Trophoblast cell (in vitro differentiated cells and primary cell): Measurements from ENCODE around the gene PPP1R3C.

ENCODE experiments used
- DNase-seq, 2 donors: peaks; one replicate each; pipeline ENCODE4 v3.0.0-alpha.2; 2016
- H2AFZ ChIP-seq: 2 replicates; pipeline ENCODE4 v1.6.1; 2013; ENCODE audit warnings: low read length, moderate library complexity, mild to moderate bottlenecking; ENCODE audit not compliant: insufficient read depth, poor library complexity
- H2AK5ac ChIP-seq: 2 replicates; pipeline ENCODE4 v1.6.1; 2013; ENCODE audit warnings: mild to moderate bottlenecking, low read length
- H2BK120ac ChIP-seq: 2 replicates; pipeline ENCODE4 v1.6.1; 2013; ENCODE audit warnings: low read length, mild to moderate bottlenecking, moderate library complexity; ENCODE audit not compliant: insufficient read depth, poor library complexity
- H2BK12ac ChIP-seq: 2 replicates; pipeline ENCODE4 v1.6.1; 2013; ENCODE audit warnings: mild to moderate bottlenecking, low read length, moderate library complexity
- H2BK5ac ChIP-seq: 2 replicates; pipeline ENCODE4 v1.6.1; 2013; ENCODE audit warnings: low read length, low read depth, moderate library complexity, mild to moderate bottlenecking; ENCODE audit not compliant: poor library complexity
- H3K14ac ChIP-seq: 2 replicates; pipeline ENCODE4 v1.6.1; 2013; ENCODE audit warnings: mild to moderate bottlenecking, low read length
- H3K18ac ChIP-seq: 2 replicates; pipeline ENCODE4 v1.6.1; 2013; ENCODE audit warnings: mild to moderate bottlenecking, low read length
- H3K23ac ChIP-seq: 2 replicates; pipeline ENCODE4 v1.6.1; 2013; ENCODE audit warnings: low read length
- H3K27ac ChIP-seq: 2 replicates; pipeline ENCODE4 v1.5.1; 2013; ENCODE audit warnings: low read depth, mild to moderate bottlenecking, inconsistent platforms, low read length, moderate library complexity
- H3K27me3 ChIP-seq: 2 replicates; pipeline ENCODE4 v1.6.1; 2013; ENCODE audit warnings: inconsistent platforms, mild to moderate bottlenecking, low read length, moderate library complexity; ENCODE audit not compliant: insufficient read depth
- H3K36me3 ChIP-seq, 2 experiments: 1 replicate in 1 of 2; 2 replicates in 1 of 2; pipeline ENCODE4 v1.6.1; 2013; ENCODE audit warnings: low read length in 2 of 2, mild to moderate bottlenecking in 2 of 2, moderate library complexity in 1 of 2; ENCODE audit not compliant: insufficient read depth in 2 of 2, control insufficient read depth in 1 of 2
- H3K4ac ChIP-seq: 2 replicates; pipeline ENCODE4 v1.6.1; 2013; ENCODE audit warnings: low read depth, mild to moderate bottlenecking, low read length, moderate library complexity
- H3K4me1 ChIP-seq, 2 experiments: 1 replicate in 1 of 2; 2 replicates in 1 of 2; pipeline ENCODE4 v1.6.1; 2013; ENCODE audit warnings: low read length in 2 of 2, mild to moderate bottlenecking in 2 of 2, moderate library complexity in 1 of 2; ENCODE audit not compliant: insufficient read depth in 2 of 2, control insufficient read depth in 1 of 2
- H3K4me2 ChIP-seq: 2 replicates; pipeline ENCODE4 v1.6.1; 2013; ENCODE audit warnings: inconsistent platforms, mild to moderate bottlenecking, low read length, moderate library complexity
- H3K4me3 ChIP-seq: 2 replicates; pipeline ENCODE4 v1.5.1; 2013; ENCODE audit warnings: mild to moderate bottlenecking, low read depth, low read length, inconsistent platforms
- H3K79me1 ChIP-seq: one replicate; pipeline ENCODE4 v1.6.1; 2013; ENCODE audit warnings: low read length
- H3K79me2 ChIP-seq: 2 replicates; pipeline ENCODE4 v1.6.1; 2013; ENCODE audit warnings: low read length, mild to moderate bottlenecking; ENCODE audit not compliant: control insufficient read depth, insufficient read depth, poor library complexity
- H3K9ac ChIP-seq: 2 replicates; pipeline ENCODE4 v1.6.1; 2013; ENCODE audit warnings: mild to moderate bottlenecking, low read length
- H3K9me3 ChIP-seq: 2 replicates; pipeline ENCODE4 v1.6.1; 2013; ENCODE audit warnings: low read depth, mild to moderate bottlenecking, control low read depth, inconsistent platforms, low read length; ENCODE audit not compliant: insufficient read depth
- H4K12ac ChIP-seq: 2 replicates; pipeline ENCODE4 v1.6.1; 2013; ENCODE audit warnings: low read depth, mild to moderate bottlenecking, low read length, moderate library complexity
- H4K8ac ChIP-seq: 2 replicates; pipeline ENCODE4 v1.6.1; 2013; ENCODE audit warnings: low read depth, mild to moderate bottlenecking, low read length, moderate library complexity
- H4K91ac ChIP-seq: one replicate; pipeline ENCODE4 v1.6.1; 2013; ENCODE audit warnings: low read depth, mild to moderate bottlenecking, low read length, moderate library complexity
- WGBS: extraction: QIAGEN DNeasy Blood & Tissue Kit; methylation state at CpG from one replicate; pipeline ENCODE4 v1.1.7; 2013; ENCODE audit warnings: missing lambda C conversion rate; ENCODE audit not compliant: insufficient read length, insufficient coverage; ENCODE audit errors: extremely low coverage; 5-methylcytosine and 5-hydroxymethylcytosine counted together

PPP1R3C gene

DNA sequence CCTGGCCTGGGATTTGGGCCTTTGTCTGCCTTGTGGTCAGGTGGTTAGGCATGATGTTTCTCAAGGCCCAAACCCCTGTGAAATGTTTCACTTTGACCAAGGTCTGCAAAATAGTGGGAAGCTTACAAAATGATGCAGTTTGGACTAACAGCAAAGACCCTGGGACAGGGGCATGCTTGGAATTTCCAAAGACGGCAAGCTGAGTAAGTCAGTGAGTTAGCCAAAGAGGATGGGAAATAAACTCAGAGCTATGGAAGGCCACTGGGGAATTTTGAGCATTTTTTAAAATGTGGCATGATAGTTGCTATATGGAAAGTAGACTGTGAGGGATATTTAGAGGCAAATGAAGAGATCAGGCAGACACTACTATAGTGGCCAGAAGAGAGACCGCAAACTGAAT, 31.6 kb upstream of the PPP1R3C start:
- Histone ChIP-seq H4K91ac (no peak overlapping the region), H2BK12ac (no peak overlapping the region), H3K27ac (no peak overlapping the region), H3K18ac (no peak overlapping the region), H3K9ac (no peak overlapping the region), H3K79me1 (no peaks in the 10 kb centered on the region), H3K4me3 (no peak overlapping the region), H2BK120ac (no peak overlapping the region), H3K36me3 (no peaks in the 10 kb centered on the region), H3K23ac (no peak overlapping the region), H3K9me3 (no peaks in the 10 kb centered on the region), H3K4ac (no peak overlapping the region), H2AK5ac (no peak overlapping the region), H4K12ac (no peak overlapping the region), H2AFZ (no peak overlapping the region), H3K4me1 (no peaks in the 10 kb centered on the region), H4K8ac (no peak overlapping the region), H3K4me2 (no peak overlapping the region), H3K27me3 (no peaks in the 10 kb centered on the region), H3K79me2 (no peaks in the 10 kb centered on the region), H3K14ac (no peak overlapping the region), H2BK5ac (no peak overlapping the region)
- no peak for DNase-seq
- WGBS, result no CpG with 5 or more reads among the region's 2 CpGs

GRCh38 chr10:91662993-91663392, 30.1 kb upstream of the PPP1R3C start:
- Histone ChIP-seq H3K4me1 (no peaks in the 10 kb centered on the region), H3K27me3 (no peaks in the 10 kb centered on the region), H4K8ac (no peak overlapping the region)

GRCh38 chr10:91653219-91653870, 20.5 kb upstream of the PPP1R3C start:
- no peak for DNase-seq
- no peak overlapping the region for H2AK5ac ChIP-seq
- no peak overlapping the region for H3K4me3 ChIP-seq
- no peak overlapping the region for H3K18ac ChIP-seq
- H3K4me1 ChIP-seq, result no peaks in the 10 kb centered on the region
- H3K9me3 ChIP-seq, result no peaks in the 10 kb centered on the region
- no peak overlapping the region for H4K8ac ChIP-seq
- H2BK5ac ChIP-seq, result no peak overlapping the region
- H3K9ac ChIP-seq, result no peak overlapping the region
- no peak overlapping the region for H3K27ac ChIP-seq
- no peaks in the 10 kb centered on the region for H3K79me1 ChIP-seq
- H2BK12ac ChIP-seq, result no peak overlapping the region
- no peak overlapping the region for H4K91ac ChIP-seq
- H2BK120ac ChIP-seq, result no peak overlapping the region
- no peaks in the 10 kb centered on the region for H3K36me3 ChIP-seq
- no CpG with 5 or more reads among the region's 6 CpGs for WGBS
- H4K12ac ChIP-seq, result no peak overlapping the region
- no peaks in the 10 kb centered on the region for H3K79me2 ChIP-seq
- no peak overlapping the region for H3K4ac ChIP-seq
- no peak overlapping the region for H3K14ac ChIP-seq
- H3K27me3 ChIP-seq, result no peaks in the 10 kb centered on the region
- no peak overlapping the region for H3K4me2 ChIP-seq
- H3K23ac ChIP-seq, result no peak overlapping the region
- H2AFZ ChIP-seq, result no peak overlapping the region

More at GRCh38 chr10:91662993-91663392, 30.1 kb upstream of the PPP1R3C start:
- no peak overlapping the region for H2AFZ ChIP-seq
- H3K79me2 ChIP-seq, result no peaks in the 10 kb centered on the region
- no peak overlapping the region for H3K9ac ChIP-seq
- no peaks in the 10 kb centered on the region for H3K36me3 ChIP-seq
- H3K4me3 ChIP-seq, result no peak overlapping the region
- H3K27ac ChIP-seq, result no peak overlapping the region
- no peak overlapping the region for H4K12ac ChIP-seq
- no peak for DNase-seq
- no peak overlapping the region for H3K4me2 ChIP-seq
- H2BK5ac ChIP-seq, result no peak overlapping the region
- no peak overlapping the region for H2BK120ac ChIP-seq
- WGBS, result no CpG with 5 or more reads among the region's 1 CpG
- H3K9me3 ChIP-seq, result no peaks in the 10 kb centered on the region
- no peak overlapping the region for H3K18ac ChIP-seq
- H3K79me1 ChIP-seq, result no peaks in the 10 kb centered on the region
- no peak overlapping the region for H3K14ac ChIP-seq
- H2BK12ac ChIP-seq, result no peak overlapping the region
- no peak overlapping the region for H4K91ac ChIP-seq
- H2AK5ac ChIP-seq, result no peak overlapping the region
- no peak overlapping the region for H3K23ac ChIP-seq
- H3K4ac ChIP-seq, result no peak overlapping the region

- Histone ChIP-seq H2AK5ac (no peak overlapping the region), H3K4me2 (no peak overlapping the region), H2BK12ac (no peak overlapping the region), H2AFZ (no peak overlapping the region), H3K79me1 (no peaks in the 10 kb centered on the region), H4K8ac (no peak overlapping the region), H3K36me3 (no peaks in the 10 kb centered on the region), H3K4me1 (no peaks in the 10 kb centered on the region), H3K9ac (no peak overlapping the region), H3K27me3 (no peaks in the 10 kb centered on the region), H3K4ac (no peak overlapping the region), H4K91ac (no peak overlapping the region), H2BK120ac (no peak overlapping the region), H3K9me3 (no peaks in the 10 kb centered on the region), H3K23ac (no peak overlapping the region), H3K14ac (no peak overlapping the region), H3K4me3 (no peak overlapping the region), H3K79me2 (no peaks in the 10 kb centered on the region), H4K12ac (no peak overlapping the region), H3K18ac (no peak overlapping the region), H2BK5ac (no peak overlapping the region), H3K27ac (no peak overlapping the region)
- no CpG with 5 or more reads among the region's 6 CpGs for WGBS
- DNase-seq, result peak; percentile 17 to 23
These were observed 19.5 kb upstream of the PPP1R3C start for GRCh38 chr10:91652364-91652763.
